ENCODE measurements around the gene GRM5.

Gene GRM5

GRCh38 chr11:88604260-88604659 is 461.5 kb downstream of the GRM5 start:
- no peak for DNase-seq

- DNase-seq, result no peak
These were observed 462.5 kb downstream of the GRM5 start for GRCh38 chr11:88603091-88603867.

GRCh38 chr11:88597387-88597786 is 468.4 kb downstream of the GRM5 start:
- no peak for DNase-seq

GRCh38 chr11:88596786-88597185 is 469.0 kb downstream of the GRM5 start:
- DNase-seq, result no peak

GRCh38 chr11:88594274-88594950 is 471.4 kb downstream of the GRM5 start:
- DNase-seq, result no peak

- no peak for DNase-seq
These were observed 475.4 kb downstream of the GRM5 start for GRCh38 chr11:88590361-88590760.

GRCh38 chr11:88583251-88583650 is 482.5 kb downstream of the GRM5 start:
- no peak for DNase-seq

- DNase-seq, result no peak
These were observed 486.3 kb downstream of the GRM5 start for GRCh38 chr11:88579466-88579865.

- no peak for DNase-seq
These were observed 489.0 kb downstream of the GRM5 start for GRCh38 chr11:88576741-88577140.

- no peak for DNase-seq
These were observed 489.9 kb downstream of the GRM5 start for GRCh38 chr11:88575916-88576315.

- DNase-seq, result no peak
These were observed 496.4 kb downstream of the GRM5 start for GRCh38 chr11:88569342-88569741.

GRCh38 chr11:88555829-88556202 is 510.0 kb downstream of the GRM5 start:
- DNase-seq, result no peak

GRCh38 chr11:88555018-88555828 is 510.6 kb downstream of the GRM5 start:
- no peak for DNase-seq

- DNase-seq, result no peak
These were observed 512.6 kb downstream of the GRM5 start for GRCh38 chr11:88553204-88553603.

- peak in 2 of 4 experiments; percentile 2 to 11 for DNase-seq
These were observed 513.3 kb downstream of the GRM5 start for GRCh38 chr11:88552379-88553062.

- DNase-seq, result no peak
These were observed 521.0 kb downstream of the GRM5 start for GRCh38 chr11:88544656-88545280.

- DNase-seq, result peak; percentile 28 to 67 (median 40)
These were observed 521.7 kb downstream of the GRM5 start for GRCh38 chr11:88543902-88544655.

- no peak for DNase-seq
These were observed 524.8 kb downstream of the GRM5 start for GRCh38 chr11:88541006-88541405.

- no peak for DNase-seq
These were observed 527.7 kb downstream of the GRM5 start for GRCh38 chr11:88538098-88538497.

GRCh38 chr11:88537613-88538012 is 528.2 kb downstream of the GRM5 start:
- DNase-seq, result no peak

GRCh38 chr11:88536616-88537265 is 529.0 kb downstream of the GRM5 start:
- no peak for DNase-seq
